H1 (cell line): ENCODE data around the gene ENTPD6.

Experiments used
- ASH2L ChIP-seq: fragments of 200-600, 300-600 bp; sonication (generic); IDR thresholded peaks from one replicate; pipeline ENCODE4 v1.7.1; 2017; ENCODE audit warnings: low read length
- CHD1 ChIP-seq: IDR thresholded peaks from 2 replicates; pipeline ENCODE4 v1.6.1; 2012; ENCODE audit warnings: low read depth, low read length, improper control_type of control experiment
- CREB1 ChIP-seq: IDR thresholded peaks from 2 replicates; pipeline ENCODE4 v1.6.1; 2012; ENCODE audit warnings: inconsistent platforms
- GTF2F1 ChIP-seq: IDR thresholded peaks from 2 replicates; pipeline ENCODE4 v1.6.1; 2012; ENCODE audit warnings: low read depth, low read length, improper control_type of control experiment, borderline replicate concordance
- HDAC2 ChIP-seq, 2 experiments: fragments of 300-600 bp in 1 of 2; sonication (generic) in 1 of 2; IDR thresholded peaks; 2 replicates each; pipeline ENCODE4 v1.6.1; 2011 to 2012; ENCODE audit warnings: low read depth in 2 of 2, low read length in 2 of 2, mild to moderate bottlenecking in 2 of 2, moderate library complexity in 2 of 2, borderline replicate concordance in 1 of 2, inconsistent platforms in 1 of 2
- JUN ChIP-seq: IDR thresholded peaks from 2 replicates; pipeline ENCODE4 v1.6.1; 2011; ENCODE audit warnings: low read depth, mild to moderate bottlenecking, improper control_type of control experiment, low read length
- MAX ChIP-seq: IDR thresholded peaks from 2 replicates; pipeline ENCODE4 v1.6.1; 2012; ENCODE audit warnings: inconsistent platforms
- TCF12 ChIP-seq: IDR thresholded peaks from 2 replicates; pipeline ENCODE4 v1.6.1; 2011; ENCODE audit warnings: low read depth, mild to moderate bottlenecking, low read length
- TF ChIP-seq, protein P1 (sequence below), 3 experiments: IDR thresholded peaks; 1 replicate in 2 of 3; 2 replicates in 1 of 3; pipeline versions ENCODE4 v1.5.1 to v1.6.1; 2011; ENCODE audit warnings: low read length in 3 of 3, mild to moderate bottlenecking in 3 of 3, inconsistent platforms in 2 of 3, low read depth in 1 of 3, moderate library complexity in 1 of 3; ENCODE audit not compliant: insufficient read depth in 1 of 3; ENCODE audit errors: control extremely low read depth in 1 of 3

DNA sequence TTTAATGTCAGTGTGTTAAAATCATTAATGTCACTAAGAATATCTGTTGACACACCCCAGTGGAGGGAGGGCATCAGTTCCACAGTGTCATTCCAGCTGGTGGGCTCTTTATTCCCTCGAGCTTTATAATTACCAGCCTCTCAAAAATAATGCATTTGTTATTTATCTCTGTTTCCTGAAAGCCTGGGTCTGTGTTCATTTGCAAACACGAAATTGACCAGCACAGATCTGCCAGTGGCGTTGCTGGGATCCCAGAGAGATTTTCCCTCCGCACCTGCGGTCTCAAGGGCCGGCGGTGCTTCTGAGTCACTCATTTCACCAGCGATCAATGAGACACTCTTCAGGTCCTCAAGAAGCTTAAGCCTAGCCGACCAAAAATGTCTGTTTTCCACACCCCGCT is 46.7 kb downstream of the ENTPD6 start:
- TF ChIP-seq GTF2F1 (no peak), TCF12 (no peak), CREB1 (no peak), ASH2L (no peak), MAX (no peak), HDAC2 (IDR thresholded peaks at IDR 0.05; ENCODE audit: borderline replicate concordance in 1 of 2, low read depth in 2 of 2, low read length in 2 of 2) (no peak), CHD1 (no peak), JUN (no peak)
- TF ChIP-seq, protein P1, sequence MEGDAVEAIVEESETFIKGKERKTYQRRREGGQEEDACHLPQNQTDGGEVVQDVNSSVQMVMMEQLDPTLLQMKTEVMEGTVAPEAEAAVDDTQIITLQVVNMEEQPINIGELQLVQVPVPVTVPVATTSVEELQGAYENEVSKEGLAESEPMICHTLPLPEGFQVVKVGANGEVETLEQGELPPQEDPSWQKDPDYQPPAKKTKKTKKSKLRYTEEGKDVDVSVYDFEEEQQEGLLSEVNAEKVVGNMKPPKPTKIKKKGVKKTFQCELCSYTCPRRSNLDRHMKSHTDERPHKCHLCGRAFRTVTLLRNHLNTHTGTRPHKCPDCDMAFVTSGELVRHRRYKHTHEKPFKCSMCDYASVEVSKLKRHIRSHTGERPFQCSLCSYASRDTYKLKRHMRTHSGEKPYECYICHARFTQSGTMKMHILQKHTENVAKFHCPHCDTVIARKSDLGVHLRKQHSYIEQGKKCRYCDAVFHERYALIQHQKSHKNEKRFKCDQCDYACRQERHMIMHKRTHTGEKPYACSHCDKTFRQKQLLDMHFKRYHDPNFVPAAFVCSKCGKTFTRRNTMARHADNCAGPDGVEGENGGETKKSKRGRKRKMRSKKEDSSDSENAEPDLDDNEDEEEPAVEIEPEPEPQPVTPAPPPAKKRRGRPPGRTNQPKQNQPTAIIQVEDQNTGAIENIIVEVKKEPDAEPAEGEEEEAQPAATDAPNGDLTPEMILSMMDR (IDR thresholded peaks at IDR 0.05; ENCODE audit: control extremely low read depth in 1 of 3, insufficient read depth in 1 of 3, low read depth in 1 of 3, low read length in 3 of 3), result no peak
